Measurements from ENCODE around the gene TOB1. TPM values are rescaled to one million over a fixed set of nuclear protein-coding genes. Genes with fewer than 3 reads are reported as not detected.

TOB1 gene
- total RNA-seq, 2 donors from 2014 or later = 116 to 169 TPM

GRCh38 chr17:50816771-50817751 lies 49.1 kb downstream of the TOB1 start:
- H3K27ac ChIP-seq = no peak overlapping the region
- no peaks in the 10 kb centered on the region for H3K36me3 ChIP-seq
- no peaks in the 10 kb centered on the region for H3K4me1 ChIP-seq
- no peaks in the 10 kb centered on the region for H3K27me3 ChIP-seq
- TF ChIP-seq CTCF (IDR thresholded peaks at IDR 0.05) = peak; percentile 79
- no peak overlapping the region for H3K4me3 ChIP-seq
- intact Hi-C loops (cut with DNase I) = no loop called here
- H3K9me3 ChIP-seq = no peaks in the 10 kb centered on the region
- DNase-seq = peak; percentile 55
- no peak overlapping the region for H3K9ac ChIP-seq (ENCODE audit: low read depth in 2 of 2, low read length in 2 of 2)

GRCh38 chr17:50816271-50816670 lies 49.9 kb downstream of the TOB1 start:
- TF ChIP-seq CTCF (IDR thresholded peaks at IDR 0.05) = no peak
- no peaks in the 10 kb centered on the region for H3K27me3 ChIP-seq
- H3K9me3 ChIP-seq = no peaks in the 10 kb centered on the region
- intact Hi-C loops (cut with DNase I) = no loop called here
- H3K4me1 ChIP-seq = no peaks in the 10 kb centered on the region
- no peak overlapping the region for H3K4me3 ChIP-seq
- H3K27ac ChIP-seq = no peak overlapping the region
- H3K36me3 ChIP-seq = no peaks in the 10 kb centered on the region
- no peak for DNase-seq
- no peak overlapping the region for H3K9ac ChIP-seq (ENCODE audit: low read depth in 2 of 2, low read length in 2 of 2)

GRCh38 chr17:50815400-50815799 lies 50.8 kb downstream of the TOB1 start:
- no peak for TF ChIP-seq CTCF (IDR thresholded peaks at IDR 0.05)
- Histone ChIP-seq H3K4me1 (no peaks in the 10 kb centered on the region), H3K9ac (ENCODE audit: low read depth in 2 of 2, low read length in 2 of 2) (no peak overlapping the region), H3K36me3 (no peaks in the 10 kb centered on the region), H3K27ac (no peak overlapping the region), H3K27me3 (no peaks in the 10 kb centered on the region), H3K9me3 (no peaks in the 10 kb centered on the region), H3K4me3 (no peak overlapping the region)
- DNase-seq = no peak
- intact Hi-C loops (cut with DNase I) = no loop called here

GRCh38 chr17:50813583-50813982 lies 52.6 kb downstream of the TOB1 start:
- intact Hi-C loops (cut with DNase I) = no loop called here

More at GRCh38 chr17:50813583-50813982, 52.6 kb downstream of the TOB1 start:
- H3K27ac ChIP-seq = no peak overlapping the region
- DNase-seq = no peak
- H3K27me3 ChIP-seq = no peaks in the 10 kb centered on the region
- H3K4me3 ChIP-seq = no peak overlapping the region
- no peaks in the 10 kb centered on the region for H3K36me3 ChIP-seq
- H3K9me3 ChIP-seq = no peaks in the 10 kb centered on the region
- no peak for TF ChIP-seq CTCF (IDR thresholded peaks at IDR 0.05)
- H3K4me1 ChIP-seq = no peaks in the 10 kb centered on the region
- H3K9ac ChIP-seq (ENCODE audit: low read depth in 2 of 2, low read length in 2 of 2) = no peak overlapping the region

Other genes with a start within 250 kb of the TOB1 start
- 100 to 1,000 TPM; 187 to 226 TPM for gene ABCC3, start 231.5 kb downstream of the TOB1 start, total RNA-seq
- gene ANKRD40, start 158.4 kb downstream of the TOB1 start, total RNA-seq = 10 to 100 TPM; 20.1 to 25.1 TPM
- 10 to 100 TPM; 73.0 to 88.3 TPM for gene LUC7L3, start 146.8 kb downstream of the TOB1 start, total RNA-seq
- gene ANKRD40CL, start 98.8 kb downstream of the TOB1 start, total RNA-seq = 10 to 100 TPM; 44.9 to 54.5 TPM
- gene WFIKKN2, start 30.8 kb downstream of the TOB1 start, total RNA-seq = under 1 TPM; 0.10 to 0.13 TPM